Activated CD8-positive, alpha-beta memory T cell treated with anti-CD3 and anti-CD28 coated beads, Interleukin-2, amount 50 U/mL, for 24 hours (primary cell): ENCODE results near the gene KCNN3.

Experiments
- DNase-seq: peaks from one replicate; pipeline ENCODE4 v3.0.0-alpha.2; 2020; ENCODE audit errors: extremely low read depth

KCNN3 gene

GRCh38 chr1:154750681-154751665 lies 119.1 kb downstream of the KCNN3 start:
- DNase-seq = no peak

GRCh38 chr1:154749078-154749760 lies 120.9 kb downstream of the KCNN3 start:
- no peak for DNase-seq

- DNase-seq = no peak
These were observed 121.7 kb downstream of the KCNN3 start for GRCh38 chr1:154748405-154748775.

- DNase-seq = no peak
These were observed 122.2 kb downstream of the KCNN3 start for GRCh38 chr1:154747740-154748404.

GRCh38 chr1:154747380-154747739 lies 122.7 kb downstream of the KCNN3 start:
- no peak for DNase-seq

GRCh38 chr1:154746622-154747299 lies 123.3 kb downstream of the KCNN3 start:
- no peak for DNase-seq

GRCh38 chr1:154745750-154746425 lies 124.2 kb downstream of the KCNN3 start:
- DNase-seq = no peak

- DNase-seq = no peak
These were observed 124.8 kb downstream of the KCNN3 start for GRCh38 chr1:154745286-154745731.

- no peak for DNase-seq
These were observed 125.6 kb downstream of the KCNN3 start for GRCh38 chr1:154744352-154745035.

- no peak for DNase-seq
These were observed 126.5 kb downstream of the KCNN3 start for GRCh38 chr1:154743526-154744036.

- DNase-seq = no peak
These were observed 127.5 kb downstream of the KCNN3 start for GRCh38 chr1:154742606-154743005.

GRCh38 chr1:154741741-154742495 lies 128.2 kb downstream of the KCNN3 start:
- DNase-seq = no peak

GRCh38 chr1:154741327-154741726 lies 128.8 kb downstream of the KCNN3 start:
- no peak for DNase-seq

- DNase-seq = no peak
These were observed 130.4 kb downstream of the KCNN3 start for GRCh38 chr1:154739654-154740053.

- no peak for DNase-seq
These were observed 133.2 kb downstream of the KCNN3 start for GRCh38 chr1:154736841-154737240.

GRCh38 chr1:154735804-154736168 lies 134.3 kb downstream of the KCNN3 start:
- DNase-seq = no peak

GRCh38 chr1:154735061-154735803 lies 134.8 kb downstream of the KCNN3 start:
- DNase-seq = no peak

- DNase-seq = no peak
These were observed 136.5 kb downstream of the KCNN3 start for GRCh38 chr1:154733621-154734020.

- DNase-seq = no peak
These were observed 139.0 kb downstream of the KCNN3 start for GRCh38 chr1:154730986-154731489.
